ENCODE results near the gene CBARP. TPM values are rescaled to one million over a fixed set of nuclear protein-coding genes. Genes with fewer than 3 reads are reported as not detected.

The CBARP gene
- total and polyA plus RNA-seq, 9 of the 15 experiments (the other 6 are each of a cell fraction or from before 2014, with no cell fraction given) = 0.03 to 8.9 (median 1.2) TPM; not detected in 1

DNA sequence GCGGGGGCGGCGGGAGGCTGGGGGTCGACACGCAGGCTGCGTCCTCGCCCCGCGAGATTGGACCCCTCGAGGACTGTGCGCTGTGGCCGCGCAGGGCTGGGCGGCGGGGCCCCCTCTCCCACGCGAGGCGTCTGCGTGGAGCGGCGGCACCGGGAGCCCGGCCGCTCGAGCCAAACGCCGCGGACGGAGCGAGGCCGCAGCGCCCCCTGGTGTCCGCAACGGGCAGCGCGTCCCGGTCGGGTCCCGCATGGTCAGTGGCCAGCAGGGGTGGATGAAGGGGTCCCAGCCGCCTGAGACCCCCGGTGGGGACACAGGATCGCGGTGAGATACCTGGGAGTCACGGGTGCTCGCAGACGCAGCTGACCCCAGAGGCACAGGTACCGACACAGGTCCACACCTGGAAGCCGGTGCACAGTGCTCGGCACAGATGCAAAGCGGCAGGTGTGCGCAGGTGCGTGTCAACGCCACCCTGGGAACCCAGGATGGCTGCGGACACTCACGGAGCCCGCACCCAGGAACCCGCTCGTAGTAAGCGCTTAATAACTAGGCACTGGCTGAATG, 29.2 kb upstream of the CBARP start (continued):
- TF ChIP-seq, protein P1, sequence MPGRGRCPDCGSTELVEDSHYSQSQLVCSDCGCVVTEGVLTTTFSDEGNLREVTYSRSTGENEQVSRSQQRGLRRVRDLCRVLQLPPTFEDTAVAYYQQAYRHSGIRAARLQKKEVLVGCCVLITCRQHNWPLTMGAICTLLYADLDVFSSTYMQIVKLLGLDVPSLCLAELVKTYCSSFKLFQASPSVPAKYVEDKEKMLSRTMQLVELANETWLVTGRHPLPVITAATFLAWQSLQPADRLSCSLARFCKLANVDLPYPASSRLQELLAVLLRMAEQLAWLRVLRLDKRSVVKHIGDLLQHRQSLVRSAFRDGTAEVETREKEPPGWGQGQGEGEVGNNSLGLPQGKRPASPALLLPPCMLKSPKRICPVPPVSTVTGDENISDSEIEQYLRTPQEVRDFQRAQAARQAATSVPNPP (IDR thresholded peaks at IDR 0.05; ENCODE audit: borderline replicate concordance, insufficient read depth, insufficient read length) = no peak
- TF ChIP-seq, protein P2, sequence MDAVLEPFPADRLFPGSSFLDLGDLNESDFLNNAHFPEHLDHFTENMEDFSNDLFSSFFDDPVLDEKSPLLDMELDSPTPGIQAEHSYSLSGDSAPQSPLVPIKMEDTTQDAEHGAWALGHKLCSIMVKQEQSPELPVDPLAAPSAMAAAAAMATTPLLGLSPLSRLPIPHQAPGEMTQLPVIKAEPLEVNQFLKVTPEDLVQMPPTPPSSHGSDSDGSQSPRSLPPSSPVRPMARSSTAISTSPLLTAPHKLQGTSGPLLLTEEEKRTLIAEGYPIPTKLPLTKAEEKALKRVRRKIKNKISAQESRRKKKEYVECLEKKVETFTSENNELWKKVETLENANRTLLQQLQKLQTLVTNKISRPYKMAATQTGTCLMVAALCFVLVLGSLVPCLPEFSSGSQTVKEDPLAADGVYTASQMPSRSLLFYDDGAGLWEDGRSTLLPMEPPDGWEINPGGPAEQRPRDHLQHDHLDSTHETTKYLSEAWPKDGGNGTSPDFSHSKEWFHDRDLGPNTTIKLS (IDR thresholded peaks at IDR 0.05; ENCODE audit: borderline replicate concordance, low read depth) = peak; percentile 38; the same call in 1 of the 2 replicates
- 0 out of 2 replicates have a peak, but pooled peaks have one; percentile 4 for TF ChIP-seq BHLHE40 (IDR thresholded peaks at IDR 0.05; ENCODE audit: low read length)
- 0 out of 2 replicates have a peak, but pooled peaks have one; percentile 33 for TF ChIP-seq E2F3 (CRISPR knock-in tag; IDR thresholded peaks at IDR 0.05)
- TF ChIP-seq GATAD2B (IDR thresholded peaks at IDR 0.05; ENCODE audit: borderline replicate concordance) = peak; percentile 100
- 0 out of 2 replicates have a peak, but pooled peaks have one; percentile 56 for TF ChIP-seq BRD4 (IDR thresholded peaks at IDR 0.05)
- peak in 1 of 2 experiments; percentile 70; a peak in 2 of 4 replicates for TF ChIP-seq SIN3A (IDR thresholded peaks at IDR 0.05; ENCODE audit: borderline replicate concordance in 2 of 2, control insufficient read depth in 1 of 2, low read depth in 2 of 2, low read length in 2 of 2)
- TF ChIP-seq HNRNPK (IDR thresholded peaks at IDR 0.05; ENCODE audit: low read depth, low read length, poor library complexity, severe bottlenecking) = no peak
- TF ChIP-seq, protein P3, sequence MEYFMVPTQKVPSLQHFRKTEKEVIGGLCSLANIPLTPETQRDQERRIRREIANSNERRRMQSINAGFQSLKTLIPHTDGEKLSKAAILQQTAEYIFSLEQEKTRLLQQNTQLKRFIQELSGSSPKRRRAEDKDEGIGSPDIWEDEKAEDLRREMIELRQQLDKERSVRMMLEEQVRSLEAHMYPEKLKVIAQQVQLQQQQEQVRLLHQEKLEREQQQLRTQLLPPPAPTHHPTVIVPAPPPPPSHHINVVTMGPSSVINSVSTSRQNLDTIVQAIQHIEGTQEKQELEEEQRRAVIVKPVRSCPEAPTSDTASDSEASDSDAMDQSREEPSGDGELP (CRISPR knock-in tag; IDR thresholded peaks at IDR 0.05; ENCODE audit: borderline replicate concordance) = peak; percentile 16; the same call in 1 of the 2 replicates
- TF ChIP-seq, protein P4, sequence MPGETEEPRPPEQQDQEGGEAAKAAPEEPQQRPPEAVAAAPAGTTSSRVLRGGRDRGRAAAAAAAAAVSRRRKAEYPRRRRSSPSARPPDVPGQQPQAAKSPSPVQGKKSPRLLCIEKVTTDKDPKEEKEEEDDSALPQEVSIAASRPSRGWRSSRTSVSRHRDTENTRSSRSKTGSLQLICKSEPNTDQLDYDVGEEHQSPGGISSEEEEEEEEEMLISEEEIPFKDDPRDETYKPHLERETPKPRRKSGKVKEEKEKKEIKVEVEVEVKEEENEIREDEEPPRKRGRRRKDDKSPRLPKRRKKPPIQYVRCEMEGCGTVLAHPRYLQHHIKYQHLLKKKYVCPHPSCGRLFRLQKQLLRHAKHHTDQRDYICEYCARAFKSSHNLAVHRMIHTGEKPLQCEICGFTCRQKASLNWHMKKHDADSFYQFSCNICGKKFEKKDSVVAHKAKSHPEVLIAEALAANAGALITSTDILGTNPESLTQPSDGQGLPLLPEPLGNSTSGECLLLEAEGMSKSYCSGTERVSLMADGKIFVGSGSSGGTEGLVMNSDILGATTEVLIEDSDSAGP (CRISPR knock-in tag; IDR thresholded peaks at IDR 0.05) = 0 out of 2 replicates have a peak, but pooled peaks have one; percentile 40
- TF ChIP-seq L3MBTL2 (IDR thresholded peaks at IDR 0.05) = peak; percentile 26
- TF ChIP-seq, protein P5, sequence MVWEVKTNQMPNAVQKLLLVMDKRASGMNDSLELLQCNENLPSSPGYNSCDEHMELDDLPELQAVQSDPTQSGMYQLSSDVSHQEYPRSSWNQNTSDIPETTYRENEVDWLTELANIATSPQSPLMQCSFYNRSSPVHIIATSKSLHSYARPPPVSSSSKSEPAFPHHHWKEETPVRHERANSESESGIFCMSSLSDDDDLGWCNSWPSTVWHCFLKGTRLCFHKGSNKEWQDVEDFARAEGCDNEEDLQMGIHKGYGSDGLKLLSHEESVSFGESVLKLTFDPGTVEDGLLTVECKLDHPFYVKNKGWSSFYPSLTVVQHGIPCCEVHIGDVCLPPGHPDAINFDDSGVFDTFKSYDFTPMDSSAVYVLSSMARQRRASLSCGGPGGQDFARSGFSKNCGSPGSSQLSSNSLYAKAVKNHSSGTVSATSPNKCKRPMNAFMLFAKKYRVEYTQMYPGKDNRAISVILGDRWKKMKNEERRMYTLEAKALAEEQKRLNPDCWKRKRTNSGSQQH (CRISPR knock-in tag; IDR thresholded peaks at IDR 0.05) = 0 out of 2 replicates have a peak, but pooled peaks have one; percentile 38
- TF ChIP-seq POLR2G (IDR thresholded peaks at IDR 0.05; ENCODE audit: low read depth, low read length) = peak; percentile 70
- no peak for TF ChIP-seq MAFF (IDR thresholded peaks at IDR 0.05; ENCODE audit: low read length)
- TF ChIP-seq CBFA2T3 (IDR thresholded peaks at IDR 0.05) = no peak
- TF ChIP-seq NCOA6 (IDR thresholded peaks at IDR 0.05) = no peak

Data from K562 (cell line).